ENCODE results near the gene POT1.
A peak's percentile ranks its signal among the peaks of the same experiment; 100 is the strongest.

The POT1 gene

DNA sequence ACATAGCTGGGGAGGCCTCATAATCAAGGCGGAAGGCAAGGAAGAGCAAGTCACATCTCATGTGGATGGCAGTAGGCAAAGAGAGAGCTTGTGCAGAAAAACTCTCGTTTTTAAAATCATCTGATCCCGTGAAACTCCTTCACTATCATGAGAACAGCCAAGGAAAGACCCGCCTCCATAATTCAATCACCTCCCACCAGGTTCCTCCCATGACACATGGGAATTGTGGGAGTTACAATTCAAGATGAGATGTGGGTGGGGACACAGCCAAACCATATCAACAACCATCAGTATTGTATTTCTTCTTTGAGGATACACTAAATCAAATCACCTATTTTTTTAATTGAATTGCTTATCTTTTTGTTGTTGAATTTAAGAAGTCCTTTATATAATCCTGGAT, 16.7 kb downstream of the POT1 start:
- DNase-seq: no peak

DNA sequence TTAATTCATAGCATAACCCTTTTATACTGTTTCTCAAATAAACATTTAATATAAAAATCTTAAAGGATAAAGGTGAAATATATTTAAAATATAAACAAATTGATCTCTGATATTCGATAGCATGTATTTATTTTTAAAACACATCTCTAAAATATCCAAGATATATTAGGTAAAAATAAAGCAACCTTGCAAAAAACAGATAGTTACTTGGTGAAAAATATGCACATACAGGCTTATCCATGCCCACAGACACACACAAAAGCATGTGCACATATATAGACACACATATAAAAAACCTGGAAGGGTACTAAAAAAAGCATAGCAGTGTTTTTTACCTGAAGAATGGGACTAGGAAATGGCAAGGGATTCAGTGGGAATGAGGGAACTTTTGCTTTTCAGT, 19.8 kb downstream of the POT1 start:
- DNase-seq: no peak

DNA sequence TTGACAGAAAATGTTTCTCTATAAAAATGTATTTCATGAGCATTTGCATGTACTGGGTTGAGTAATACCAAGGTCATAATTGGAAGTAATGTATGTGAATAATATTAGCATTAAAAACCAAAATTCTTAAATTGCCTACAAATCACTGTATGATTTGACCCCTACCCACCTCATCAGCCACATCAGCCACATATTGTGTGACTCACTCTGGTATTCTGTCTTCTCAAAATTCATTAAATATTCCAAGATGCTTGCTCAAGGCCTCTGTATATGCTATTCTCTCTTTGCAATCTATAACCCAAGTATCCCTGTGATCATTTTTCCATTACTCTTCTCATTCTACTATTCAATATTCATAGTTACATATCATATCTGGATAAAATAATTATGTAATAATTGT, 21.4 kb downstream of the POT1 start:
- DNase-seq: no peak

DNA sequence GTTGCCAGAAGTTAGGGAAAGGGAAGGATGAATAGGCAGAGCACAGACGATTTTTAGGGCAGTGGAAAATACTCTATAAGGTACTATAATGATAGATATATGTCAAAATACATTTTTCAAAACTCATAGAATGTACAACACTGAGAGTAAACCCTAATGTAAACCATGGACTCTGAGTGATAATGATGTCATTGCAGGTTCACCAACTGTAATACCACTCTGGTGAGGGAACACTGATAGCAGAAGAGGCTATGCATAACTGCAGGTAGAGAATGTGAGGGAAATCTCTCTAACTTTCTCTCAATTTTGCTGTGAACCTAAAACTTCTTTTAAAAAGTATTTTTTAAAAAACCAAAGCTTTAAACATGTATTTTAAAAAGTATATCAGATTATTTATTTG, 22.1 kb downstream of the POT1 start:
- no peak for DNase-seq

DNA sequence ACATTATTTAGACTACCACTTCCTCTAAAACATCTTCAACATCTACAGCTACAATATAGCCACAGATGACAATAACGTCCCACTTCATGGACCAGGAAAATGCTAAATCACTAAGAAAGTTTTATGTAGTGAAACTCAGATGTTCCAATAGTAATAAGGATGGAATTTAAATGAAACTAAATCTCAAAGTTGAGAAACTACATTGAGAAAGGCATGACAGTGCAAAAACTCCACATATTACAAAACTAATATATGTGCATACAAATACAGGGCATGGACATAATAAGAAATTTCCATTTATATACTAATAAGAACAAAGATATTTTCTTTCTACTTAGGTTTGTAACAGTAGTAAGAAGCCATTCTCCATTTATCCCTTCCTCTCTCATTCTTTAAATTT, 31.1 kb downstream of the POT1 start:
- DNase-seq: no peak

DNA sequence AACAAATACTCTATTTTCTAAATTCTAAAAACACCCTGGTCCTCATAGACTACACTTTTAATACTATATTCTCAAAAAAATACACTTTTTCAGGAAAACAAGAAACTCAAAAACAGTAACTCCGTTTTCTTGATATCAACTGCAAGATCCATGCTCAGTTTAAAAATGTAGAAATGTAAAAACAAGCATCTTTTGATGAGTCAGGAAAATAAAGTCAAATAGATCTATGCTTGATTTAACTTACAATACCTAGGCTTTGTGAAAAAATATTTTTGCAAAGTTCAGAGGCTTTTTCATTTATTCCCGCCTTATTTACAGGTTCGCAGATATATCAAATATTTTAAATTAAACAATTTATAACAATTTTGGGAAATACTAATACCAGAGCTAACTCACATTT, 33.6 kb downstream of the POT1 start:
- DNase-seq: no peak

DNA sequence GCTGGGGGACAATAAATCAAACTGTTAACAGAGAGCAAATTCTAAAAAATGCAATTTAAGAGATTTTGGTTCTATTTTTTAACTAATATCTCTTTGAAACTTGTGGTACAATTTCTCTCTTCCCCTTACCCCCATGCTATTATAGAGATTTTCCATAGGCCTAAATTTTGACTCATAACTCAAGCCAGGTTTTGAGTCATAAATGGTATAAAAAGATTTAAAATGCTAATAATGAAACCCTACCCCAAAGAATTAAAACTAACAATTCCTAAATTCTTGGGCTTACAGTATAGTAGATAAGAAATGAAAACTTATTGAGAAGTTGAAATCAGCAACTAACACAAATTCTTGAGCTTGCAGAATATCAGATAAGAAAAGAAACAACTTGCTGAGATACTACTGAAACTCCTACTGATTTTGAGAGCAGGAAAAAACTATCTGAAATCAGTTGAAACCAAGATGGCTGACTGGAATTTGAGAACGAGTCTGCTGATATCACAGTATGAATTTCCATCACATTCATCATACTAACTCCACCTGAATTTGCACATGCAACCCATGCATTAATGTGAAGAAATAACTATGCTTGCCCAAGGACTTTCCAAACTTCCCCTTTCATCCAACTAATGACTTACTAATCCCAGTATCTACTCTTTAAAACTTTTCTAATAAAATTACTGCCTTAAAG, 36.3 kb downstream of the POT1 start:
- no peak for DNase-seq

DNA sequence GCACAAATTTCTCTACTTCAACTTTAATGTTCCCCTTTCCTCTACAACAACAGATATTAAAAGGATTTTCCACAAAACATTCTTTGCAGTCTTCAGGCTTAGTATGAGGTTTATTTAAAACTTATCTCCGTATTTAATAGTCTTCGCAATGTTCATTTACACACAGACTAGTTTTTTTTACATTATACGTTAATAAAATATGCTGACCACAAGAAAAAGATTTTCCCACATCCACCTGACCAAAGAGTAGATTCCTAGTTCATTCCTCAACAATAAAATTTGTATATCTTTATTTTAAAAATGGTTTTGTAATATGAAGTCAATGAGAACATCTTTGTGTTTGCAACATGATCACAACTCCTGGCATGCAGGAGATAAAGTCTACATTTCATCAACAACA, 42.4 kb downstream of the POT1 start:
- no peak for DNase-seq

DNA sequence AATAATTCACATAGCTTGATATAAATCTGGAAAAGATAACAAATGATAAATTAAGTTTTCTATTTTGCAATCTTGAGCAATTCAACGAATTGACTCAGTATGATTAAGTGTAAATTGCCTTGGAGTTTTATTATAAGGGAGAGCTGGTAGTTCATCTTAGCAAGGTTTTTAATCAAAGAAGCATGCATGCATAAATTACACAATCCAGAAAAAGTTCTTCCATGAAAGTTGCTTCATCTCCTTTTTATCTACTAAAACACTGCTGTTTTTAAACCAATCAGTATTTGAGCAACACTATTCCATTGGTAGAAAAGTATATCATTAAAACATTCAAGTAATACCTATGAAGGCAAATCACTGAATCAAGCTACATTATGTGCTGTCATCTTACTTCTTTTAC, 47.6 kb downstream of the POT1 start:
- DNase-seq: no peak

DNA sequence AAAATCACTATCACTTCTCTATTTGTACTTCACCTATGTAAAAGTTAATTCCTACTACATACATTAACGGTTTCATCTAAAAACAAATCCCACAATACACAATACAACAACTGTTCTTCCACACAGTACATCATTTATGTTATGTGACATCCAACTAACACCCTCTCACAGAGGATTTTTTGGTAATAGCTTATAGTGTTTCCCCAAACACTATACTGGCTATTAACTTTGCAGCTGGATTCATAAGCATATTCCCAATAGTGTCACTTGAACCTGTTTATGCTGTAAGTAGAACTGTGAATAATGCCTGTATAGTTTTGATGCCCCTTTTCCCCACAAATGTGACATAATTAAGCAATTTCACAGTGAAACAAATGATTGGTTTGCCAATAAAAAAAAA, 49.9 kb downstream of the POT1 start:
- DNase-seq: no peak

DNA sequence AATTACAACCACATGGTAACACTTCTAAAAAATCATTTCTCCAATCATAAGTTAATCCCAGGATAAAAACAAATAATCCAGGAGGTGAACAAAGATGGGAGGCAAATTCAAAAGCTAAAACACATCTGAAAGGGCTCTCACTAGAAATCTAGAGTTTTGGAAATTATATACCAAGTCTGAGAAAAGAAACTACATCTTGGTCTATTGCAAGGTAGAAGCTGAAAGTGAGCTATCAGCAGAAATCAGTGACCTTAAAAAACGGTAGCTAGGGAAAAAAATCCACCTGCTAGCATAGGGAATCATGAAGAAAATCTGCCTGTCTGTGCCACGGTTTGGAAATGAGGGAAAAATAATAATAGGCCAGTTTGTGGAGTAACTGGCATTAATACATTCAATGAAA, 50.5 kb downstream of the POT1 start:
- no peak for DNase-seq

DNA sequence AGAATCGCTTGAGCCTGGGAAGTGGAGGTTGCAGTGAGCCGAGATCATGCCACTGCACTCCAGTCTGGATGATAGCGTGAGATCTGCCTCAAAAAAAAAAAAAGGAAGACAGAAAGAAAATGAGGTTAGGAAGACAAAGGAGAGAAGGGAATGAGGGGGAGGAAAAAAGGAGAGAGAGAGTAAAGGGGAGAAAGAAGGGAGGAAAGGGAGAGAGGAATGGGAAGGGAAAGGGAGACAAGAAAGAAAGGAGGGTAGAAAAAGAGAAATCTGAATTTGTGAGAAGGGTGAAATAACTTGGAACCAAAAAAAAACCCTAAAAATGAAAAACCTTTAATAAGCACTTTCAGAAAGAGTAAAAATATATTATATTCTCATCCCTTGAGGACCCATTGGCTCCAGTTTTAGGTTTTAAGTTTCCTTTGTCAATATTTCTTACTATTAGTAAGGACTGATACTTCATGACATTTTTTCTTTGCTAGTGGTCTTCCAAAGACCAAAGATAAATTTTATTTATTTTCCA, 54.9 kb downstream of the POT1 start:
- DNase-seq: no peak

DNA sequence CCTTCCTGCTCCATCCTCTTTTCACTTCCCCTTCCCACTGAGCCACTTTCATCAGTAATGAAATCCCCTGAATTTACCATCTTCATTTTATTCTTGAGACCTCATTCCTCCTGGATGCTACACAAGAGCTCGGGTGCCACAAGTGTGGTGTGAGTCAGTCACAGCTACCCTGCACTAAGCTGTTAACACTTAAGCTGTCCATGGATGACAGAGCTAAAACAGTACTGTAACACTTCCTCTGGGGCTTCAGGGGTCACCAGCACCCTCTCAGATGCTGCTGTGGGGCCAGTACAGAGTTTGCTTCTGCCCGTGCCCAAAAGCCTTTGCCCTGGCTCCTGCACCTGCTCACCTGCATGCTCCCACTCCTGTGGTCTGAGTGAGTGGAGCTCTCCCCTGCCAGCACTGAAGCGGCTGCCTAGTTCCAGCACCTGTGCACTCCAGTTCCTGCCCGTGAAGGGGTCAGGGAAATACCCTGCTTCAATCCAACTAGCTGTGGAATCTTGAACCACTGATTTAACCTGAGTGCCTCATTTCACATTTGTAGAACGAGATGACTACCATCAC, 71.9 kb downstream of the POT1 start:
- no peak for DNase-seq

DNA sequence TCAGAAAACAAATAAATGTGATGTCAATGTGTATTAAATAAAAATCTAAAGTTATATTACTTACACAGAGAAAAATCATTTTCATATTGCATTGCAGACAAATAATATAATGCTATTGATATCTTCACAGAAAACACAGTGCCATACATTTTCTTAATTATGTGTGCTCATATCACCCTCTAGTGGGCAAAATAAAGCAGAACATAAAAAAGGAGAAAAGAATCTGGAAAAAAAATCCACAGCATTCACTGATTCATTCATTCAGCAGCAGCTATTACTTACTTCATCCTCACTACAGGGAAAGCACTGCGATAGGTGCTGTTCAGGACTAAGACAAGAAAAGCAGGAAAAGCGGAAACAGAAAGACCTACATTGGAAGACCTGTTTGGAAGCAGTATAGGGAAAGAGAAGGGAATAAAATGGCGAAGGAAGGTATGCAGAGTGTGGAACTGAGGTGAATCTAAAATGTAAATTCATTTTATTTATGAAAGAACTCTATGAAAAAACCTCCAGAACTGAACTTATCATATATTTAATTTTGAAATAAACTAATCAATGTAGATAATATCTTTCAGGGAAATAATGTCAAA, 73.2 kb downstream of the POT1 start:
- DNase-seq: peak; percentile 1

DNA sequence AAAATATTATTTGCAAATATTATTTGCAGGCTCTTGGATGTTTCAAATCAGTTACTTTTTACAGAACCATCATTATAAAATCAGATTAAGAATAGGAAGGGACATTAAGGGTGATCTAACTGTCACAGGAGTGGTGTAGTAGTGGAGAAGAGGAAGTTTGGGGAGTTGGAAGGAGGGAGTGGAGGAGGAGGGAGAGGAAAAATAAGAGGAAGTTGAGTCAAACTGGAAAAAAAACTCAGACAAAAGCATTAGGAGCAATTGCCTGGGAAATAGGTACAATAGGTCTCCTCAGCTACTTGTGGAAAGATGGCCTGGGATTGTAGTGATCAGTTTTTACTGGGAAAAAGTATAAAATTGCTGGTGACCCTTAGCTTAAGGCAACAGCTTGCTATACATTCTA, 86.3 kb downstream of the POT1 start:
- no peak for DNase-seq

DNA sequence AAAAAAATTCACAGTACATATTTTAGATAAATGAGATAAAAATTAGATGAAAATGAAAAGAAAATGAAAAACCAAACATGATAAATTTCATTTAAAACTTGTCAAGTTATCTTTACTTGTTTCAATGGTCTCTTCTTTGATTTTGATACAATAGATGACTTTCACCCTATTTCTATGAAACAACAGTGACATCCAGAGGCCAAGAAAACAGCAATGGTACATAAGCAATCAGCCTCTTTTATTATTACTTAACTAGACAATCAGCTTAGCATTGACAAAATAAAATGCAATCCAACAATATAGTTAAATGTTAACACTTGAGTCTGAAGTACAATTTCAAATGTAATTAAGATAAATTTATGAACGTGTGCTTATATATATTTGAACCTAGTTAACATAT, 89.2 kb downstream of the POT1 start:
- no peak for DNase-seq

DNA sequence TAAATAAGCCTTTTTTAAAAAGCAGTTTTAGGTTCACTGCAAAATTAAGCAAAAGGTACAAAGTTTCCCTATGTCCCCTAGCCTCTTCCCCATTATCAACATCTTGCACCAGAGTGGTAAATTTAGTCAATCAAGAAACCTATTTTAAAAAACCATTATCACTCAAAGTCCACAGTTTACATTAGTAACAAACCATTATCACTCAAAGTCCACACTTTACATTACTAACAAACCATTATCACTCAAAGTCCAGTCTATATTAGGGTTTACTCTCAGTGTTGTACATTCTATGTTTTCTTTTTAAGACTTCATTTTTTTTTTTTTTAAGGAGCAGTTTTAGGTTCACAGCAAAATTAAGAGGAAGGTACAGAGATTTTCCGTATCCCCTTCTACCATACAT, 89.9 kb downstream of the POT1 start:
- no peak for DNase-seq

DNA sequence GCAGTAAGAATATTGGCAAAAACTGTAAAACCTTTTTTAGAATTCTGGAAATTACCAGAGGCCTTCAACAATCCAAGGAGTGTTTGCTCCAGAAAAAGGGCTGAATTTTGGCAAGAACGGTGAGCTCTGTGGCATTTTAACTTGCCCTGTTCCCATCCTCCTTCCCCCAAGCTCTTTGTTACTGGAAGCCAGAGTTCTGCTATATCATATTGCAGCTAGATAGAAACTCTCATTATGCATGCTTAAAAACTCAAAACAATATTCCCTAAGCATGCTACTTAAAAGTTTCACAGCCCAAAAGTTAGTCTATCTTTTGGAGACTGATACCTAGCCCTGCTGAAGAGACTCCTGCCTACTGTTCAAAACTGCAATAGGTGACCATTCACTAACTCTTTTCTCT, 93.5 kb downstream of the POT1 start:
- DNase-seq: no peak

DNA sequence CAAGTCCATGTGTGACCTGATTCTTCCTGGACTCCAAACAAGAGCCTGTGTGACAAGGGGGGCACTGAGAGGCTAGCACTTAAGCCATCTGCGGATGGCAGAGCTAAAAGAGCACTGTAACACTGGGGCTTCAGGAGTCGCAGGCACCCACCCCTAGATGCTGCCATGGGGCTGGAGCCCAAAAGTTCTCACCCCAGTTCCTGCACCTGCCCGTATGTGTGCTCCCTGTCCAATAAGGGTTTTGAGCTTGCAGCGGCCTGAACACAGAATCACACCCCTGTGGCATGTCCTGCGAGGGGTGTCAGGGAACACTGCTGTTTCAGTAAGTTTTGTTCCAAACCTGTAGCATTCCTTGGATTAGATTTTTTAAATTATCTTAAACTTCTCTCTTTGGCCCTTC, 110.8 kb downstream of the POT1 start:
- no peak for DNase-seq

DNA sequence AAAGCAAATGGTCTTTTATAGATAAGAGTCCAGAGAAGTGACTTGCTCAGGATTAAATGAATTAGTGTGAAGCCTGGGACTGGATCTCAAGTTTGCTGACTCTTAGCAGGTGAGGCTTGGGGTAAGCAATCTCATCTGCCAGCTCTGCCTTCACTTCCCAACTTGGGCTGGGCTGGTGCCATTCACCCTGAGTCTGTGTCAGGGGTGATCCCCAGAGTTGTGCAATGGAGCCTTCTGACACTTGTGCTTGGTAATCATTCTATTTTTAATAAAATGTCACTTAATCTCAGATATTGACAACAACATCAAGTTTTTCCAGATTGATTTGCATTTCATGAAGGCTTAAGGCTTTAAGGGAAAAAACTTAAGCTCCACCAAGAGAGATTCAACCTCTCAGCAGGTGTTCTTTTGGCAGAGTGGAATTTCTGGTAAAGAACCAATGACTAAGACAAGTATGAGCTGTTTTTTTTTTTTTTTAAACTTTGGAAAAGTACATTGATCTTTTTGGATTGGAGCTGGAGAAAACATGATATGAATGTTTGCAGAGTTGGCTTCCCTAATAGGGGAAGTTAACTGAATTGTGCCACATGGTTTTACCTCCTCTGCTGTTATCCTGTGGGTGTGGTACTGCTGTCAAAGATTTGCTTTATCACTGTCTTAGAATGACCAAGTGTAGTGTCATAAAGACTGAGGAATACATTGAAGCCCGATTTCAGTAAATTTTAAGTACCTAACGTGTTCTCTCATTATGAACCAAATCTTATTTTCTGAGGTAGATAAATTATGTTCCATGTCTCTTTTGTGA, 115.4 kb downstream of the POT1 start:
- DNase-seq: no peak

DNA sequence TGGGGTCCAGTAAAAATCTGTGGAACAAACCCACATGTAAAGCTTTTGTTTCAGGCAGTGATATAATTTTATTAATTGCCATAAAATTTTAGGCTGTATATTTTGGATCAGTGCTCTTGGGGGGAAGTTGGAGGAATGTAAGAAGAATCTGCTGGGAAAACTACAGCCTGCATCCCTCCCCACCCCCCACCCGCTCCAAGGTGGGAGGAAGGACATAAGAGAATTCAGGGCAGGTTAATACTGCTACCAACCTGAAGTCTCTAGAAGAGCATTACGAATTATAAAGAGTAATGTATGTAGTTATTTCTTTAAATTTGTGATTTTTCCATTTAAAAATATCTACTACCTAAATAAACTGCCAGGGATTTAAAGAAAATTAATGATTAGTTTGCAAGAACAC, 116.9 kb downstream of the POT1 start:
- DNase-seq: no peak

DNA sequence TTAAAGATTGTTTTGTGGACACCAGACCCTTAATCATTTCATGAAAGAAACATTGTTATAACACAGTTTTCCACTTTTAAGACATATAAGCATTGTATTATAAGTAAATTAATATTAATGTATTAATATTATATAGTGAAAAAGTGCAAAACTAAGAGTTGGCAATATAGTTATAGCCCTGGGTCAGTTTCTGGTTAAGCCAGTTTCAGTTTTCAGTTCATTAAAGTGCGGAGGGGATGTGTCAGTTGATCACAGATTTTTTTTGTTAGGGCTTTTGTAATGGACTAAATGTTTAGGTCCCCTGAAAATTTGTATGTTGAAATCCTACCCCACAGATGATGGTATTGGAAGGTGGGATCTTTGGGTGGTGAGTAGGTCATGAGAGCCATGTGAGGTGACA, 118.3 kb downstream of the POT1 start:
- DNase-seq: no peak

DNA sequence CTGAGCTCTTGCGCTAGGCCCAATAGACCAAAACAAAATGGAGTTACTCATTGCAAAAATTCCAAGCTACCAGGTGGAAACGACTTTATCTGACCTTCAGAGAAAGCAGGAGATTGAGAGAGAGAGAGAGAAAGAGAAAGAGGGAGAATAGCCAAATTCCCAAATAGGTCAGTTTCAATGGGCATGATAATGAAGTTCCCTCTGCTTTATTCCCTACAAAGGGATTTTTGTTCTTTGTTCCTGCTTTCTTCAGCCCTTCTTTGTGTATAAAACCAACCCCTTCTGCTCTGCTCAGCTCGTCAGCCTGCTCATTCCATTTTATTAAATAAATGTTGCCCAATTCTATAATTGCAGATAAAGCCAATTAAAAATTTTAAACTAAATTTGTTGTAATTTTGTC, 119.0 kb downstream of the POT1 start:
- DNase-seq: no peak

Data from right kidney (tissue), 1 donor.